NCI-H524 (cell line): Measurements from ENCODE around the gene NT5E.

Source experiments
- DNase-seq, 2 experiments: peaks; one replicate each; lab custom pipeline; 2025; lab: John Stamatoyannopoulos, UW

NT5E gene

DNA sequence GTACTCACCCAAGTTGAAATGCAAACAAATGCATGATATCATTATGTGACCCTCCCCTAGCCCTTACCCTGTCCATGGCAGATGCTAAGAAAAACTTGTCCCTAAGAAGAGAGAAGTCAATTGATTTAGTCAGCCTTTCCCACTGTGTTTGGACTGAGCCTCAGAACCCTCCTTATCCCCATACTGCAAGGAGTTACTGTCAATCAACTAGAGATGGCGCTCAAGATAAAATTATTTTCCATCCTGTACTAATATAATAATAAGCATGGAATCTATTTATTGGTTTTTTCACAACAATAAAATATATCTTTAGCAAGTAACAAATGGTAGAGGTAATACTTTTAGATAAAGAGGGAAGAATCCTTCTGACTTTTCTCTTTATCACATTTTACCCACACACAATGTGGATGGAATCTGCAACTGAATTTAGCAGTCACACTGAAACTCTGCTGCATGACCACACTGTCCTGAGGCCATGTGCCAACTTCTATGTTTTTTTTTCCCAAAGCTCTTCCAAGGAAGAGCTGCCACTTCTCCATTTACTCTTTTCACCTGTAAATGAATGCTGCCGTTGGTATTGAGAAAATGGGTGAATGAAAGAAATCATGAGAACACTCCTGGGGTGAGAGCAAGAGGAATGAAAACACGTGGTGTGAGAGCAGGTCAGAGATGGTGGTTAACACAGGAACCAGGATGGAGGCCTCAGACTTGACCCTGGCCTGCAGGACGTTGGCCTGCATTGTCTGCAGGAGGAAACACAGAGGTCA is 10.5 kb downstream of the NT5E start:
- DNase-seq: no peak

DNA sequence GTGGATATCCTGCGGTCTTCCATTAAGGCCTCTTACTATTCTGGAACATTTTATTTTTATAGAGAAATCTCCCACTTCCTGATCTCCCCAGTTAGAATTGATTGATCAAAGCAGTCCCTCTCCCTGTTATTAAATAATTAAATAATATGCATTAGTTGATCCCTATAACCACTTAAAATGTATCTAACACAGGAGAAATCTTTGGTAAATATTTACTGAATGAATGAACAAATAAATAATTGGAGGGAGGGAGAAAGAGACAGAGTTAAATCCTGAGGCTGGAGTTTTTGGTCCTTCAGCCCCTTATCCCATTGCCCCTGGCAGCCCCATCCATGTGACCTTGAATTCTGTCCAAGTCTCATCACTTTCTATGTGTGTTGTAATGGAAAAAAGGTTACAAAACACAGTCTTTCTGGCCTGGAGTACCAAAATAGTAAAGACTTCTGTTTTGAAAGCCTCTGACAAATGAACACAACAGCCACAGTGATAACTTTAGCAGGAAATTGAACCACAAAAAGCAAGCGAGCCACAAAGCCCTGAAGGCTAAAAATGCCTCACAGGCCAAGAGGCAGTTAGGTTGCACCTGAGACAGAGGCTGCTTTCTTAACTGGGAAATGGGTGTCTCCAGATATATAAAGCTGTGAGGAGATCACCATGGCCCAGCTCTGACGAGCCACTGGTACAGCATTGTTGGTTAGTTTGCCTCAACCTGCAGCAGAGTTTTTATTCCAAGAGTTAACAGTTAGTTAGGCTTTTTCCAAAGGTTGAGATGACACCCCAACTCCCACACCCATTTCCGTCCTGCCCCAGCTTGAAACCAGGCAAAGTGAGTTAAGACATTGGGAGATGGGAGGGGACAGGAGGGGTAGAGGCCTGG is 11.3 kb downstream of the NT5E start:
- DNase-seq: no peak

DNA sequence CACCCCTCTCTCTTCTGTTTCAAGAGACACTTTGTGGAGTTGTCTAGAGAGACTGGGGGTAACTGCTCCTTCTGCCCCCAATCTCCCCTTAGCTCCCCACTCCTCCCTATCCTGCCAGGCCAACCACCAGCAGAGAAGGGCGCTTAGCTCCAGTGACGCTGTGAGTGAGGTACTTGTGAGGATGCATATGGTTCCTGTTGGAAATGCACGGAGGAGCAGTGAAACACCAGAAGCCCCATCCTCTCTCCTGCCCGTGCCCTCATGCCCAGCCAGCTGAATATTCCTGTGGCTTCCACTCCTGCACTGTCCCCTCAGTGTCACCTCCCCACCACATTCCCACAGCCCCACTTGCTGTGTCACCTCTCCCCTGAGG is 11.9 kb downstream of the NT5E start:
- no peak for DNase-seq

DNA sequence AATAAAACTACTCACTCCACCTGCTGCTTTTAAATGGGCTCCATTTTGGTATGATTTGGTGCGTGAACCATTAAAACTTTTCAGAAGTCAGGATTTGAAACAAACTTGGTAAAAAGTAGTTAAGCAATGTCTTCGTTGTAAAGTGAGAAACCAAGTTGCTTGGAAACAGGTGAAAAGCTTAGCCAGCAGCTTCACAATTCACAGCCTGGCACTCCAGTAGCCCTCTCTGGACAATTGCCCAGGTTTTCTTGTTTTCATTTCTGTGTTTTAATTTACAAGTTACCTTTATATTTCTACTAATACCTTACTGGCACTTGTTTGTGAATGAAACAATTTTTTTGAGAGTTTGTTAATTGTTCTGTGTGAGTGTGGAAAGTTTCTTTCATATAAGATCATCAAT is 12.8 kb downstream of the NT5E start:
- no peak for DNase-seq

DNA sequence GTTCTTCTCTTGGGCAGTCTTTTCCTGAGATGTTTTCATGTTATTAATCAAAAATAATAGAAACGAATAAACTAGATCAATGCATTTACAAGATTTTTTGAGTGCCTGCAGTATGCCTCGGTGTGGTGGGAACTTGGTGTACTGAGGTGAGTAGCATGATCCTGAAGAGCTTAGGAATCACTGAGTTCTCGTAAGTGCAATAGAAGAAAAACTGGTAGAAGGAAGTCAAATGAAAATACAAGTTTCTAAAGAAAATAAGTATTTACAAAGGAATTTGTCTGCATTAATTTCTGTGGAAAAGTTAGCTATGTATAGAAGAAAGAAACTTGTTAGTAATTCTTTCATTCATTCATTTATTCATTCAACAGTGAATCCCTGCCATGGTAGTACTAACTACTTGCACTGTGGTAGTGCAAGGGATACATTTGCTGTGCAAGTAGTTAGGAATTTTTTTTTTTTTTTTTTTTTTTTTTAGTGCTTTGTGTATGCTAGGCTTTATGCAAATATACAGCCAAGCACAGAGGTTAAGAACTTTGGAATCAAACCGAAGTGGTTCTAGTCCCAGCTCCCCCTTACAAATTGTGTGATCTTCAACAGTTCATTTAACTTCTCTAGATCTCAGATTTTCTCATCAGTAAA is 13.9 kb downstream of the NT5E start:
- no peak for DNase-seq

DNA sequence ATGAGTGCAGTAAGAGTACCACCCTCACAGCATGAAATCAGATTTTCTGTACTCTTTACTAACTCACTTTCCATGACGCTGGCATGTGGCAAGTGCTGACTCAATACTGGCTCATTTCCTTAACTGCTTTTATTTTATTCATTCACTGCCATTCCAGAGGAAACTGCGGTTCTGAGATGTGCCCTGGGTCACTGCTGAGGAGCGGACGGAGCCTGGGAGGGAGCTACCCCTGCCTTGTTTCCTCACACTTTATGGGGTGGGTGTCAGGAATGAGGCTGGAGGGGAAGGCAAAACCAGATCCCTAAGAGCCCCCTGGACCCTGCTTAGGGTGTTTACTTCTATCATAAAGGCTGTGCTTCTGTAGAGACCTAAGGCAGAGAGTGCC is 14.4 kb downstream of the NT5E start:
- no peak for DNase-seq

DNA sequence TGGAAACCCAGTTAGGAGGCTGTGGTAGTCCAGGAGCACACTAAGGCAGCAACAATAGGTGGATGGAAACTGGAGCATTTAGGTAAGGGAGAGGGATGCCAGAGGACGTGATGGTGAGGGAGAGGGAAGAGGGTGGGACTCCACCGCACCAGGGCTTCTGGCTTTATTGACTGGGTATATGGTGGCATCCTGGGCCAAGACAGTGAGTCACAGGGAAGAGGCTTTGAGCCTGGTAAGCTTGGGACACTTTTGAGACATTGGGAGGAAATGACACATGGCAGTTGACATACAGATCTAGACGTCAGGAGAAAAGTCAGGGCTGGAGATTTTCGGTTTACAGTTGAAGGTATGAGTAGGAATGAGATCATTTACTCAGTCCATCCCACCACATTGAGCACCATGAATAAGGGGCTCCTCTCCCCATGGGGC is 14.9 kb downstream of the NT5E start:
- DNase-seq: no peak

DNA sequence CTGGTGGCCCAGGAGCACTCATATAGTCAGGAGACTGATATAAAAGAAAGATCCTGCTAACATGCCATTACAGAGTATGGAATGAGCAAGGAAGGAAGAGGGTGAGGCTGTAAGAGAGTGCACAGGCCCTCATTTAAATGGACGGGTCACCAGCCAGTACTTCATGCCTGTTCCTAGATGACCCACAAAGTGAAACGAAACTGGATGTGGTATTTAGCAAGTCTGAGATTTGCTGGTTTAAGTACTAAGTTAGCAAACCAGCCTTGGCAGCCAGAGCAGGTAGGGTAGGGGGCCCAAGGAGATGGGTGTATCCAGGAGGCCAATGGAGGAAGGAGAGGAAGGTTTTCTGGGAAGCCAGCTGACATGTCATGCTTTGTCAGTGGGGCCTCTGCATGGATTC is 15.9 kb downstream of the NT5E start:
- DNase-seq: no peak

DNA sequence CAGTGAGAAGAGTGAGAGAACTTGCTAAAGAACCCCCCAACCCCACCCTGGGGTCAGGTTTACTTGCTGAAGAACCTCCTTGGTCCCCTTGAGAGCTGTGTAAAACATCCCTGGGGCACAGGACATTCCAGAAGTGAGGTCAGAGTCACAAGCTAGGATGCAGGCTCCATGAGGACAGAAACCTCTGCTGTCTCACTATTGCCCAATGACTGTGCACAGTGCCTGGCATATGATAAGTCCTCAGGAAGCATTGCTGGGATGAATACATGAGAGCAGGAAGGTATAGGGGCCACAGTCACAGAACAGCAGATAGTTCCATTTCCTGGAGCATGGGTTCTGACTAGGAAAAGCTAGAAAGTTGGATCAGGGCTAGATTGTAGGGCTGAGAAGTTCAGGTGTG is 18.4 kb downstream of the NT5E start:
- DNase-seq: no peak

DNA sequence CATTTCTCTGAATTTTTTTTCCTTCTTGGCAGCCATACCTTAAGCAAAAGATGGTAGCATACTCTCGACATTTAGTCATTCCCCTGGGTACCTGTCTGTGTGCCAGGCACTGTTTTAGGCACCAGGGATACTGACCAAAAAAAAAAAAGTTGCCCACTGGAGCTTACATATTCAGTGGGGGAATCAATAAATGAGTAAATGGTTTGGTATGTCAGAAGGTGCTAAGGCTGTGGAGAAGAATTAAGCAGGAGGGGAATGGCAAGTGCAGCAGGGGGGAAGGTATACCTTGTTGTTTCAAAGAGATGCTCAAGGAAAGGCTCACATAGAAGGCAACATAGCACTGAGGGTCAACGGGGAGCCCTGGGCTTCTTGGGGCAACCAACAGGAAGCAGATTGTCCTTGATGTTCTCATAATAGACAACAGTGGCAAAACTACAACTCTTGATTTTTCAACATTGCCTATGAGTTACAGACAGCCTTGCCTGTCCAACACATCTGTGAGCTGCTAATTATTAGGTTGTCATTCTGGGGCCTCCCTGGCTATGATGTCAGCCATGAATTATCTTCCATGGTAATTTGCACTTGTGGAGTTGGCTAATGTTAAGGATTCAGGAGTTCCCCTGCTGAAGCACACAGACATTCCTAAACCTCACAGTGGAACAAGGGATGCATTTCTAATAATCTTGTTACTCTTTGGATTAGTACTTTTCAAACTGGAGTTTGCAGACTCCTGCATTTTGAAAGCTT is 19.6 kb downstream of the NT5E start:
- DNase-seq: no peak

DNA sequence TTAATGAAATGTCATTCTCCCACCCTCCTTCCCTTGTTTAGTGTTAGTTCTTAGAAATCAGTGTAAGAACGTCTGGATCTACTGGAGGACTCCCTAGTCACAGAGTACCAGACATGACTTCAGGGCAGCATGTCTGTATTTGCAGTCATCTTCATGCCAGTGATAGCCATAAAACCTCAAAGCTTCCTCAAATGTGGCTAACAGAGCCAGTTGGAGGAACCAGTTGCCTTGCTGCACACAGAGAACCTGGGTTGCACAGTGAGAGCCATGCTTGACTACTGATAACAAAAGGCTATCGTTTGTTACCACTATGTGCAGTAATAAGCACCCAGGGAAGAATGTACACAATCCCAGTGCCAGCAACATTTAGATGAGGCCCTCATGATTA is 20.1 kb downstream of the NT5E start:
- no peak for DNase-seq

DNA sequence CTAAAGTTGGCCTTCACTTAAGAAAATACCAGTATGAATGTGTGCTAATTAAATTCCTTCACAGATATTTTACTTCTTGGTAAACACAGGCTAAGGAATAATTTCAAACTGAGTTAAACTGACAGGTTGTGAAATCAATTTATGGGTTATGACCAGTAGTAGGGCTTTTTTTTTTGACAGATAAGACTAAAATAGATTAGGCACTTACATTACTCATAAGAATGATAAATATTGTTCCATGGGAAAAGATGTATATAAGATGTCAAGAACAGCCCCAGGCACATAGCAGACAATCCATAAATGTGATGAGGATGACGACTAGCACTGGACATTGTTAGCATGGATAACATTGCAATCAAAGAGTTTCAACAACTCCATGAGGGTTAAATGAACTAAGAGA is 22.9 kb downstream of the NT5E start:
- DNase-seq: no peak

DNA sequence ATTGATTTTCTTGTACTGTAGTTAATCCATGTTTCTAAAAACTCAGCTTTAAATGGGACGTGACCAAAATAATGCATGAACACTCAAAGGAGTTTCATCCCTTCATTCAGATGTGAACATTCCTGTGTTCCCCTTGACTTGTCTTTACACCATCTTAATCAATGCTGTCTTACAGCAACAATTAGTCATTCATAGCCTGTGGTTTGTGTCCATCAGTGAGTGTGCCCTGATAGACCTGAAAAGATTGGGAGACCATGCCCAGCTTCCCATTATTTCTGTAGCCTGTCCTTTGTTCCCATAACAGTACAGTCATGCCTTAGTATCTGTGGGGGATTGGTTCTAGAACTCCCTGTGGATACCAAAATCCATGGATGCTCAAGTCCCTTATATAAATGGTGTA is 23.9 kb downstream of the NT5E start:
- no peak for DNase-seq

DNA sequence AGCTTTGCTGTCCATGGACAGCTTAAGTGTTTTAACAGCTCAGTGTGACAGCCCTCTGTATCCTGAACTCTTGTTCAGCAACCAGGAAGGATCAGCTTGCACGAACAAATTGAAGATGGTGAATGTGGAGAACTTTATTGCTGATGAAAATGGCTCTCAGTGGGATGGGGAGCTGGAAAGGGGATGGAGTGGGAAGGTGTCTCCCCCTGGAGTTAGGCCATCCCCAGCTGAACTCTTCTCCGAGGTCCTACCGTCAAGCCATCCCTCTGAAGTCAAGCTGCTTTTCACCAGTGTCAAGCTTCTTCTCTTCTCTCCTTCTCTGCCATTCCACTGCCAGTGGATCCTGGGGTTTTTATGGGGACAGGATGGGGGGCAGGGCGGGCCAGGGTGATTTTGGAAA is 26.6 kb downstream of the NT5E start:
- DNase-seq: no peak

DNA sequence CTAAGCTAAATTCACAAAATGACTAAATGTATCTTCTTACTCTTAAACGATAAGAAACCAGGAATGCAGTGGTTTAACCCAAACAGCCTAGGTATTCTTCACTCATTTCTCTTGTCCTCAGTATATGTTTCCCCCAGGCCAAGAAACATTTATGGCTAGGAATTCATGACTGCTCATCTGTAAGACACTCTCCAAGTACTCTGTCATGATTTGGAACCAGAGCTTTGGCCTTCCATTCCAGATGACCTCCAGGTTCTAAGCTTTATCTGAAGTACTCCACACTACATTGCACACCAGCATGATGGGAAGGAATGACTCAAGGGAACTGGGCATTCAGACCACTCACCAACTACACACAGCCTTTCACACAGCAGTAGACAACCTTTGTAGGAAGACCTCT is 29.3 kb downstream of the NT5E start:
- no peak for DNase-seq

DNA sequence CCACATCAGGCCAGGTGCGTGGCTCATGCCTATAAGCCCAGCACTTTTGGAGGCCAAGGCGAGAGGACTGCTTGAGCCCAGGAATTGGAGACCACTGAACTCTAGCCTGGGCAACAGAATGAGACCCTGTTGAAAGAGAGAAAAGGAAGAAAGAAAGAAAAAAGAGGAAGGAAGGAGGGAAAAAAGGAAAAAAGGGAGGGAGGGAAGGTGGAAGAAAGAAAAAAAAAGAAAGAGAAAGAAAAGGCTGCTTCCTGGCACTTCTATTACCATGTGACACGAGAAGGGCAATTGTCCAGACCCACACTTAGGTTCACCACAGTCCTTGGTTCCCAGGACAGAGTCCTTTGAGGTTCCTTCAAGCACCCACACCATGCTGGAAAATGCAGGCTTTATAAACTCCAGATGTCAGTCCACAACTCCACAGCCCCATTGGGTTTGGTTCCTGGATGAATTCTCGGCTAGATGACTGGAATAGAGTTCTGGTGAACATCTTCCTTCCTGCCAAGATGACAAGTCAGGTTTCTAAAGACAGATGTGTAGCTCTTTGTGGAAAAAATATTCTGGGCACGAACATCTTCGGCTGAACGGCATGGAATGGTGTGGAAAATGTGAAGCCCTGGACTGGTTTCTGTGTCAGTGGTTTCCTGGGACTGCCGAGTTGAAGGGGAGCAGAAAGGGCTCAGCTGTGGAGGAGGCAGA is 32.5 kb downstream of the NT5E start:
- DNase-seq: no peak

DNA sequence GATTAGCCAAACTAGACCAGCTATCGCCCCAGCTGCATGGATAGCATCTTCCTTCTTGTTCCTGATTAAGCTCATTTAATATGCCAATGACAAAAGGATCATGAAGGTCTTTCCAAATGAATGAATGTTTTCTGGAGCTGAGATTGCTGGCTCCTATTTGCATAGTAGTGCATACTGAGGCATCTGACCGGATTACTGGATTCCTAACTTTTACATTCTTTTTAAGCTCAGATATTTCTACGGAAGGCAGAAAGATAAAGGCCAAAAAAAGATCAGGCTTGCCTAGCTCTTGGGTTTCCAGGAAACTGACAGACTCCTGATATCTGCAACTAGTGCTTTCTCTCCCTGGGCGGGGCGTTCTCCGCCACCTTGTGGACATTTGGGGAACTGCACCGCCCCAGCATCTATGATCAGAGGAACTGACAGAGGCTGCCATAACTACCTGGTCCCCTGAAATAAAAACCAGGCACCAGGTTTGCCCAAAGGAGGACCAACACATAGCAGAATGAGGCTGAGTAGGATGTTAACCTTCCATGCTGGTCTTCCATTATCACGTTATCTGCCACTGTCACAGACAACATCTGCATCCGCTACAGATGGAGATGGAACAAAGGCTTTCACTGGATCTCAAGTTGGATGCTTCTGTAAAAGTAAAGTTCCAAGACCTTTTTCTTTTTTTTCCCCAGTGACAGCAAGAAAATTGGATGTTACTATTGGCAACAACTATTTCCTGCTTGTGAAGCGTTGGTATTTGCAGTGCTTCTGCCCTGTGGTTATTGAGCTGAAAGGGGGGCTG is 33.2 kb downstream of the NT5E start:
- DNase-seq: peak; percentile 4 to 55

DNA sequence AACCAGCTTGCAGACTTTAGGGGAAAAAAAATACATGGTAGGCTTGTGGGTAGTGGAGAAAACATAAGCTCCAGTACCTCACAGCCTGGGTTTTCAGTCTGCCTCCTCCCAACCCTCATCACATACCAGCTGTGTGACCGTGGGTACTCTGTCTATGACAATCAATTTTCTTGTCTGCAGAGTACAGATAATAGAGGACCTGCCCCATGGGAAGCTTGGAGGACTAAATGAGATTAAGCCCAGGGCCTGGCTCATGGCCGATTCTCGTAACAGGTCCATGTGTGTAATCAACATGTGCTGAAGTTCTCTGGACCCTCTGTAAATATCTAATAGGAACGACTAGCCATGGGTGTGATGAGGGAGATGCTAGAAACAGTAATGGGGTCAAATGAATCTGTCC is 34.0 kb downstream of the NT5E start:
- no peak for DNase-seq

DNA sequence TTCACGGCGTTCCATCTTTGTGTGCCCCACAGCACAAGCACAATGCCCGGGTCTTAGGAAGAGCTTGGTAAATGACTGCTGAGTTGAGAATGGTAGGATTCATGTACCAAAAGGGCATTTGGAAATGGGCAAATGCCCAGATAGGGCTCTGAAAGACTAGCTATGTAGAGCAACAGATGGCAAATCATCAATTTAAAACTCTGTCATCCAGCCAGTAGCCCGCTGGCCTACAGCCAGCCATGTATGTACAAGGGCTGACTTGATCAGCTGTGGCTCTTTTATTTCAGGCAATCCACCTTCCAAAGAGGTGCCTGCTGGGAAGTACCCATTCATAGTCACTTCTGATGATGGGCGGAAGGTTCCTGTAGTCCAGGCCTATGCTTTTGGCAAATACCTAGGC is 35.1 kb downstream of the NT5E start:
- peak; percentile 25 to 80 for DNase-seq

DNA sequence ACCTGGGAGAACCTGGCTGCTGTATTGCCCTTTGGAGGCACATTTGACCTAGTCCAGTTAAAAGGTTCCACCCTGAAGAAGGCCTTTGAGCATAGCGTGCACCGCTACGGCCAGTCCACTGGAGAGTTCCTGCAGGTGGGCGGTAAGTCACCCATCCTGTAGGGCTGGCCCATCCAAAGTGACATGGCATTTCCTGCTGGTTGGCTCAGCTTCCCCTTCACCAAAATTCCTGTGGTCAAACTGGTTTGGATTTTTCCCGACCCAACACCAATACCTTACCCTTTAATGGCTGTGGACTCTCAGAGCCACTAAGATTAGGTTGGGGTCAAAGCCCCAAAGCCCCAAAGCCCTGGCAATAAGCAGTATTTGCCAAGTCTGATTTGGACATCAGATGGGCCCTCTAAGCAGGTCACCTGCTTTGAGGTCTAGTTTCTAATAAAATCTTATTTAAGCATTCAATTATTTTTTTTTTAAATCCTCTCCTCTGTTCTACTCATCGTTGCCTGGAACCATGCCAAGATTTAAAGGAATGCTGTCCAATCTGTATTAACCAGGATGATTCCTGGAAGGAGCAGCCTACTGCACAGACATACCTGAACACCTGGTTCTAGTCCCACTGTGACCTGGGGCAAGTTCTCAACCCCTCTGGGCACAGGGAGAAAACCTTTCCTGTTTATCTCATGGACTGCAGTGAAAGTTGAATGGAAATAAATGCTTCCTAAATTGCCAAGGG is 40.8 kb downstream of the NT5E start:
- DNase-seq: no peak
